Measurements from ENCODE around the gene G2E3. TPM values are rescaled to one million over a fixed set of nuclear protein-coding genes. Genes with fewer than 3 reads are reported as not detected.

The G2E3 gene
- total and polyA plus RNA-seq, 3 experiments from 2014 or later: 17.3 to 19.1 (median 18.2) TPM

DNA sequence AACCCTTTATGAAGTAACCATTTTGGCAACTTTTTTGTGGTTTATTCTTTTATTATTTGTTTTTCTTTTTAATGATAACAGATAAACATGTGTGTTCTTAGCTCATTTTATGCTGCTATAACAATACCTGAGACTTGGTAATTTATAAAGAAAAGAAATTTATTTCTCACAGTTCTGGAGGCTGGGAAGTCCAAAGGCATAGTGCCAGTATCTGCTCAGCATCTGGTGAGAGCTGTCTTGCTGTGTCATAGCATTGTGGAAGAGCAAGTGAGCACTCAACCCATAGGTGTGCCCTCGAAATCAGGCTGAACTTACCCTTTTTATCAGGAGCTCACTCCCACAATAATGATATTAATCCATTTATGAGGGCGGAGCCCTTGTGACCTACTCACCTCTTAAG, 55.2 kb downstream of the G2E3 start:
- Histone ChIP-seq H3K36me3 (ENCODE audit: insufficient read depth, low read length) (peaks cover 3% of the 10 kb centered on the region), H3K9me3 (ENCODE audit: low read length) (no peaks in the 10 kb centered on the region), H3K27ac (ENCODE audit: low read depth, low read length) (no peak overlapping the region), H3K4me3 (ENCODE audit: low read length) (no peak overlapping the region), H3K27me3 (ENCODE audit: insufficient read depth, low read length, poor library complexity, severe bottlenecking) (no peaks in the 10 kb centered on the region), H3K4me1 (ENCODE audit: insufficient read depth, low read length) (no peaks in the 10 kb centered on the region)
- DNase-seq: no peak
- ChIA-PET CTCF (no interaction called here), POLR2A (no interaction called here)
- H3K4me3 Mint-ChIP-seq: no peak overlapping the region
- peaks cover 0 to 39% (median 14%) of the 10 kb centered on the region in 3 donors for H3K36me3 Mint-ChIP-seq
- peaks cover 0 to 2% (median 0%) of the 10 kb centered on the region in 3 donors for H3K4me1 Mint-ChIP-seq
- H3K27me3 Mint-ChIP-seq: no peaks in the 10 kb centered on the region
- H3K9me3 Mint-ChIP-seq: no peaks in the 10 kb centered on the region
- no peak overlapping the region for H3K27ac Mint-ChIP-seq

GRCh38 chr14:30620178-30620577, 61.2 kb downstream of the G2E3 start:
- CTCF ChIA-PET: no interaction called here
- peak overlapping the region; percentile 23 to 84 (median 48) for H3K4me3 Mint-ChIP-seq
- POLR2A ChIA-PET: no interaction called here
- Histone ChIP-seq H3K27me3 (ENCODE audit: insufficient read depth, low read length, poor library complexity, severe bottlenecking) (no peaks in the 10 kb centered on the region), H3K36me3 (ENCODE audit: insufficient read depth, low read length) (peaks cover 3% of the 10 kb centered on the region), H3K4me1 (ENCODE audit: insufficient read depth, low read length) (peaks cover 27% of the 10 kb centered on the region), H3K9me3 (ENCODE audit: low read length) (no peaks in the 10 kb centered on the region), H3K4me3 (ENCODE audit: low read length) (no peak overlapping the region), H3K27ac (ENCODE audit: low read depth, low read length) (no peak overlapping the region)
- DNase-seq: no peak
- no peaks in the 10 kb centered on the region for H3K9me3 Mint-ChIP-seq
- H3K4me1 Mint-ChIP-seq: peaks cover 31 to 45% (median 39%) of the 10 kb centered on the region in 3 donors
- H3K27ac Mint-ChIP-seq: peak overlapping the region in 5 of 8 donors; percentile 44 to 79 (median 48)
- H3K27me3 Mint-ChIP-seq: no peaks in the 10 kb centered on the region
- peaks cover 0 to 26% (median 4%) of the 10 kb centered on the region in 3 donors for H3K36me3 Mint-ChIP-seq

- Mint-ChIP-seq H3K27me3 (no peaks in the 10 kb centered on the region), H3K9me3 (no peaks in the 10 kb centered on the region), H3K4me1 (peaks cover 36 to 53% (median 47%) of the 10 kb centered on the region in 3 donors), H3K36me3 (peaks cover 0 to 18% (median 2%) of the 10 kb centered on the region in 3 donors), H3K4me3 (peak overlapping the region; percentile 92 to 98 (median 95)), H3K27ac (peak overlapping the region; percentile 87 to 99 (median 96))
- Histone ChIP-seq H3K4me1 (ENCODE audit: insufficient read depth, low read length) (peaks cover 31% of the 10 kb centered on the region), H3K36me3 (ENCODE audit: insufficient read depth, low read length) (peaks cover 5% of the 10 kb centered on the region), H3K4me3 (ENCODE audit: low read length) (peak overlapping the region; percentile 95), H3K27ac (ENCODE audit: low read depth, low read length) (peak overlapping the region; percentile 92), H3K27me3 (ENCODE audit: insufficient read depth, low read length, poor library complexity, severe bottlenecking) (no peaks in the 10 kb centered on the region), H3K9me3 (ENCODE audit: low read length) (no peaks in the 10 kb centered on the region)
- POLR2A ChIA-PET: interaction anchor here (0.9 to 2.0 kb wide), 6 partner anchors 26 to 586 kb away, joined by 3 to 6 read pairs (median 4); partner anchors contain the start of genes G2E3 and HECTD1
- CTCF ChIA-PET: interaction anchor here (0.9 to 2.4 kb wide), 2 partner anchors 18 to 73 kb away, joined by 3 to 6 read pairs; no protein-coding TSS in a partner anchor
- peak in 1 of 5 donors; percentile 17 for DNase-seq
These were observed 62.5 kb downstream of the G2E3 start for GRCh38 chr14:30621354-30621939.

DNA sequence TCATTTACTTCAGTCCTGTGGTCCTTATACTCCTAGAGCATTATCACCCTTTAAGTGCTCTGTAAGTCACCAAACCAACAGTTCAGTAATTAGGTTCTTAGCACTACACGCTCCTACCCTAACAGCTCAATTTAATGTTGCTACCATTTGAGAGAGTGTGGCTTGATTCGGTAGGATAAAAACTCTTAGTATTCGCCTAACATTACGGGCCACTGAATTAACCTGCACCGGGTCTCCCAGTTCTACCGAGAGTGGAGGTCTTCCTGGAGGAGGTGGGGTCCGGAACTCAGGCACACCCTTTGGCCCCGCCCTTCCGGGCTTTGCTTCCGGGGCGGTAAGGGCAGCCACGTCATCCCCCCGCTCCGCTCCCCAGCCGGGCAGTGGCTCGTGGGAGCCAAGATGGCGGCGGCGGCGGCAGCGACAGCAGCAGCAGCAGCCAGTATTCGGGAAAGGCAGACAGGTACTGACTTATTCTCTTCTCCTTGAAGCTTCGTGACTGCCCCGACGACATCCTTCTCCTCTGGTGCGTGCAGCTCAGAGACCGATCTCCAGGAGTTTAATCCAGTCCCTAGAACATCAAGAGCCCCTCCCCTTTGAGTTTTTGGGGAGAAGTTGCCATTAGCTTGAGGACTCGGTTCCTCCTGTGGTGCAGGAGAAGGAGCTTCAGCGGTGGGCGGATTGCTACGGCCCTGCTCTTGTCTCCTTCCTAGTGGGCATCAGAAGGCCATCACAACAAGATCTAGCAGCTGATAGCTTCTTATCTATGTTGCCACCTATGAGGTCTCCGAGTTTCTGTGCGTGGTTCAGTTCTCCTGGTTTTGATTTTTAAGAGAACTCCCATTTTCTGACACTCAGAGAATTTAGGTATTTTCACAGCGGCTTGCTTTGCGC, 63.2 kb downstream of the G2E3 start, which contains the start of gene SCFD1:
TSS of gene SCFD1 (plus strand) at position 380 of the 891 bp plus-strand sequence. CDS start at position 400, 20 bp downstream.
- Histone ChIP-seq H3K27me3 (ENCODE audit: insufficient read depth, low read length, poor library complexity, severe bottlenecking) (no peaks in the 10 kb centered on the region), H3K9me3 (ENCODE audit: low read length) (no peaks in the 10 kb centered on the region), H3K36me3 (ENCODE audit: insufficient read depth, low read length) (peaks cover 6% of the 10 kb centered on the region), H3K27ac (ENCODE audit: low read depth, low read length) (peak within 1 kb of the TSS; percentile 92), H3K4me3 (ENCODE audit: low read length) (peak within 1 kb of the TSS; percentile 95), H3K4me1 (ENCODE audit: insufficient read depth, low read length) (peaks cover 33% of the 10 kb centered on the region)
- DNase-seq: peak; percentile 85 to 94 (median 89)
- CTCF ChIA-PET: interaction anchor here (0.9 to 2.4 kb wide), 2 partner anchors 18 to 73 kb away, joined by 3 to 6 read pairs; no protein-coding TSS in a partner anchor
- Mint-ChIP-seq H3K27ac (peak within 1 kb of the TSS; percentile 87 to 99 (median 96)), H3K27me3 (no peaks in the 10 kb centered on the region), H3K4me1 (peaks cover 38 to 60% (median 55%) of the 10 kb centered on the region in 3 donors), H3K9me3 (no peaks in the 10 kb centered on the region), H3K4me3 (peak within 1 kb of the TSS; percentile 92 to 98 (median 95)), H3K36me3 (peaks cover 0 to 24% (median 2%) of the 10 kb centered on the region in 3 donors)
- POLR2A ChIA-PET: interaction anchor here (0.9 to 2.0 kb wide), 6 partner anchors 25 to 586 kb away, joined by 3 to 6 read pairs (median 4); partner anchors contain the start of genes G2E3 and HECTD1

DNA sequence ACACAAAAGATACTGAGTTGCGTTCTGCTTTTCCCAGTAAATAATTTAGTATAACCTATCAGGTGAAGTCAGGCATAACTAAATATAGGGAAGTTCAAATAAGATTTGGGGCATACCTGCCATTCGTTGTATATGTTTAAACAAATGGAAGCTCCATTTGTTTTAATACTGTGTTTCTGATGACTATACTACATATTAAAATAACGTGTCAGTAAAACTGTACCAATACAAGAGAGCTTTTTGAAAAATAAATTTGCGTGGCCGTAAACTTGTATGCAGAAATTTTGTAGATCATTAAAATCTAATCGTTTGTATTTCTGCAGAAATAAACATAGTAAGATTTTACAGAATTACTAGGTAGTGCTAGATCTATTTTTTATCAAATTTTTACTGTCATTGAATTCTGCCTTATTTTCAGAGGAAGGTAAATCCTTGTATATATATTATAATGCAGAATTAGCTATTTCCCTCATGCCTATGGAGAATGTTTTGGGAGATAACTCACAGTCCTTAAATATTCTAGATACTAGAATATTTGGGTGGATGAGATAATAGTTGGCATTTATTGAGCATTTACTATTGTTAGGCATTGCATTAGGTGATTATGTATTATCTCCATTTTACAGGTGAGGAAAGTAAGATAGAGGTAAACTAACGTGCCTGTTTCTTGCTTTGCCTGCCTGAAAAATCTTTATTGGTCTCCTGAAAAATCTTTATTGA, 64.6 kb downstream of the G2E3 start:
- H3K27me3 ChIP-seq (ENCODE audit: insufficient read depth, low read length, poor library complexity, severe bottlenecking): no peaks in the 10 kb centered on the region
- H3K4me3 ChIP-seq (ENCODE audit: low read length): peak overlapping the region; percentile 95
- no peak overlapping the region for H3K27ac ChIP-seq (ENCODE audit: low read depth, low read length)
- Mint-ChIP-seq H3K4me3 (peak overlapping the region; percentile 43 to 98 (median 95)), H3K4me1 (peaks cover 48 to 72% (median 66%) of the 10 kb centered on the region in 3 donors), H3K36me3 (peaks cover 0 to 31% (median 0%) of the 10 kb centered on the region in 3 donors), H3K9me3 (no peaks in the 10 kb centered on the region), H3K27me3 (no peaks in the 10 kb centered on the region), H3K27ac (peak overlapping the region in 4 of 8 donors; percentile 58 to 87 (median 76))
- peaks cover 33% of the 10 kb centered on the region for H3K4me1 ChIP-seq (ENCODE audit: insufficient read depth, low read length)
- DNase-seq: no peak
- POLR2A ChIA-PET: interaction anchor here (2.0 kb wide), 1 partner anchor 65 kb away, joined by 5 read pairs; the partner anchor contains the start of gene G2E3
- H3K9me3 ChIP-seq (ENCODE audit: low read length): no peaks in the 10 kb centered on the region
- H3K36me3 ChIP-seq (ENCODE audit: insufficient read depth, low read length): peaks cover 5% of the 10 kb centered on the region
- CTCF ChIA-PET: no interaction called here

DNA sequence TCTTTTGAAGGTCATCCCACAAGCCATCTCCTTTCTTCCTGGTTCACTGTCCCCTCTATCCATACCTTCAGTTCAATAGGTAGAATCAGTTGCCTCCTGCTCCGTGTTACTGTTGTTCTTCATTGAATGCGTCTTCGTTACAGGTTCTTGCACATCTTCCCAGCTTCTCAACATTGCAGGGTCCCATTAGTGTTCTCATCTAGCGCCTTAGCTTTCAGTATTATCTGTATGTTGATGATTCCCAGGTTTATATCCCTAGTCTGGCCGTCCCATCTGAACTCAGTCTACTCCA, 65.1 kb downstream of the G2E3 start:
- H3K27me3 Mint-ChIP-seq: no peaks in the 10 kb centered on the region
- peak overlapping the region in 3 of 8 donors; percentile 34 to 58 (median 45) for H3K27ac Mint-ChIP-seq
- no peak overlapping the region for H3K27ac ChIP-seq (ENCODE audit: low read depth, low read length)
- H3K4me1 ChIP-seq (ENCODE audit: insufficient read depth, low read length): peaks cover 33% of the 10 kb centered on the region
- H3K36me3 ChIP-seq (ENCODE audit: insufficient read depth, low read length): peaks cover 5% of the 10 kb centered on the region
- peaks cover 0 to 31% (median 0%) of the 10 kb centered on the region in 3 donors for H3K36me3 Mint-ChIP-seq
- CTCF ChIA-PET: no interaction called here
- peaks cover 52 to 77% (median 72%) of the 10 kb centered on the region in 3 donors for H3K4me1 Mint-ChIP-seq
- H3K4me3 Mint-ChIP-seq: peak overlapping the region; percentile 25 to 96 (median 59)
- H3K4me3 ChIP-seq (ENCODE audit: low read length): no peak overlapping the region
- H3K9me3 ChIP-seq (ENCODE audit: low read length): no peaks in the 10 kb centered on the region
- no peak for DNase-seq
- H3K27me3 ChIP-seq (ENCODE audit: insufficient read depth, low read length, poor library complexity, severe bottlenecking): no peaks in the 10 kb centered on the region
- POLR2A ChIA-PET: no interaction called here
- no peaks in the 10 kb centered on the region for H3K9me3 Mint-ChIP-seq

- CTCF ChIA-PET: no interaction called here
These were observed 66.6 kb downstream of the G2E3 start for GRCh38 chr14:30625533-30625932.

More at GRCh38 chr14:30625533-30625932, 66.6 kb downstream of the G2E3 start:
- H3K4me3 ChIP-seq (ENCODE audit: low read length): no peak overlapping the region
- POLR2A ChIA-PET: no interaction called here
- no peaks in the 10 kb centered on the region for H3K9me3 ChIP-seq (ENCODE audit: low read length)
- peaks cover 50 to 81% (median 70%) of the 10 kb centered on the region in 3 donors for H3K4me1 Mint-ChIP-seq
- peaks cover 0 to 35% (median 0%) of the 10 kb centered on the region in 3 donors for H3K36me3 Mint-ChIP-seq
- H3K36me3 ChIP-seq (ENCODE audit: insufficient read depth, low read length): peaks cover 8% of the 10 kb centered on the region
- no peak for DNase-seq
- no peaks in the 10 kb centered on the region for H3K9me3 Mint-ChIP-seq
- H3K27ac Mint-ChIP-seq: no peak overlapping the region
- no peak overlapping the region for H3K4me3 Mint-ChIP-seq
- H3K27me3 ChIP-seq (ENCODE audit: insufficient read depth, low read length, poor library complexity, severe bottlenecking): no peaks in the 10 kb centered on the region
- no peaks in the 10 kb centered on the region for H3K27me3 Mint-ChIP-seq
- peaks cover 33% of the 10 kb centered on the region for H3K4me1 ChIP-seq (ENCODE audit: insufficient read depth, low read length)
- no peak overlapping the region for H3K27ac ChIP-seq (ENCODE audit: low read depth, low read length)
